BE2C (cell line): ENCODE results near the gene RUNX2.

ENCODE experiments used
- DNase-seq: peaks from one replicate; pipeline ENCODE4 v3.0.0-alpha.2; 2020
- H3K27me3 ChIP-seq: fragments of 250-450 bp; sonication (Bioruptor Pico); 2 replicates; pipeline ENCODE4 v1.5.1; 2020; ENCODE audit warnings: mild to moderate bottlenecking
- H3K36me3 ChIP-seq: fragments of 250-450 bp; sonication (Bioruptor Pico); 2 replicates; pipeline ENCODE4 v1.5.1; 2020; ENCODE audit warnings: mild to moderate bottlenecking
- H3K4me1 ChIP-seq: fragments of 250-450 bp; sonication (Bioruptor Pico); 2 replicates; pipeline ENCODE4 v1.5.1; 2020
- H3K4me3 ChIP-seq: 2 replicates; pipeline ENCODE4 v1.5.1; 2011; ENCODE audit warnings: low read depth, low read length
- H3K9me3 ChIP-seq: fragments of 250-450 bp; sonication (Bioruptor Pico); 2 replicates; pipeline ENCODE4 v1.5.1; 2020
- TF ChIP-seq, protein P1 (sequence below): IDR thresholded peaks from 2 replicates; pipeline ENCODE4 v1.5.1; 2012; ENCODE audit warnings: mild to moderate bottlenecking, low read depth, low read length

Gene RUNX2

DNA sequence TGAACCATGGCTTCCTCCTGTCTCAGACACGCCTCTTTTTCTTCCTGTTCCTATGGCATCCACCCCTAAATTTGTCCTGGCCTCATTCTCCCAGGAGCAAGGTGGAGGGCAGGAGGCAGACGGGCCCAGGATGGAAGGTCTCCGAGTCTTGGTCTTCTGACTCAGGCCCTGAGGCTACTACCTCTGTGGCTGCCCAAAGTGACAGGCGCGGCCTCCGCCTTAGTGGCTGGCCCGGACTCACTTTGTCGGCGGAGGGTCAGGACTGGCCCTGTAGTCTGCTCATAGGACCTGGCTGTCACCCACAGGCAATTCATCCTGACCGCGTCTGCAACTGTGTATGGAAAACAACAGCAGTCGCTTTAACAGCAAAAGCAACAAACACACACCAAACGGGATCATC lies 312.7 kb downstream of the RUNX2 start:
- H3K27me3 ChIP-seq: no peaks in the 10 kb centered on the region
- no peaks in the 10 kb centered on the region for H3K4me1 ChIP-seq
- TF ChIP-seq, protein P1, sequence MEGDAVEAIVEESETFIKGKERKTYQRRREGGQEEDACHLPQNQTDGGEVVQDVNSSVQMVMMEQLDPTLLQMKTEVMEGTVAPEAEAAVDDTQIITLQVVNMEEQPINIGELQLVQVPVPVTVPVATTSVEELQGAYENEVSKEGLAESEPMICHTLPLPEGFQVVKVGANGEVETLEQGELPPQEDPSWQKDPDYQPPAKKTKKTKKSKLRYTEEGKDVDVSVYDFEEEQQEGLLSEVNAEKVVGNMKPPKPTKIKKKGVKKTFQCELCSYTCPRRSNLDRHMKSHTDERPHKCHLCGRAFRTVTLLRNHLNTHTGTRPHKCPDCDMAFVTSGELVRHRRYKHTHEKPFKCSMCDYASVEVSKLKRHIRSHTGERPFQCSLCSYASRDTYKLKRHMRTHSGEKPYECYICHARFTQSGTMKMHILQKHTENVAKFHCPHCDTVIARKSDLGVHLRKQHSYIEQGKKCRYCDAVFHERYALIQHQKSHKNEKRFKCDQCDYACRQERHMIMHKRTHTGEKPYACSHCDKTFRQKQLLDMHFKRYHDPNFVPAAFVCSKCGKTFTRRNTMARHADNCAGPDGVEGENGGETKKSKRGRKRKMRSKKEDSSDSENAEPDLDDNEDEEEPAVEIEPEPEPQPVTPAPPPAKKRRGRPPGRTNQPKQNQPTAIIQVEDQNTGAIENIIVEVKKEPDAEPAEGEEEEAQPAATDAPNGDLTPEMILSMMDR: no peak
- H3K36me3 ChIP-seq: no peaks in the 10 kb centered on the region
- no peak for DNase-seq
- no peaks in the 10 kb centered on the region for H3K9me3 ChIP-seq
- no peak overlapping the region for H3K4me3 ChIP-seq

DNA sequence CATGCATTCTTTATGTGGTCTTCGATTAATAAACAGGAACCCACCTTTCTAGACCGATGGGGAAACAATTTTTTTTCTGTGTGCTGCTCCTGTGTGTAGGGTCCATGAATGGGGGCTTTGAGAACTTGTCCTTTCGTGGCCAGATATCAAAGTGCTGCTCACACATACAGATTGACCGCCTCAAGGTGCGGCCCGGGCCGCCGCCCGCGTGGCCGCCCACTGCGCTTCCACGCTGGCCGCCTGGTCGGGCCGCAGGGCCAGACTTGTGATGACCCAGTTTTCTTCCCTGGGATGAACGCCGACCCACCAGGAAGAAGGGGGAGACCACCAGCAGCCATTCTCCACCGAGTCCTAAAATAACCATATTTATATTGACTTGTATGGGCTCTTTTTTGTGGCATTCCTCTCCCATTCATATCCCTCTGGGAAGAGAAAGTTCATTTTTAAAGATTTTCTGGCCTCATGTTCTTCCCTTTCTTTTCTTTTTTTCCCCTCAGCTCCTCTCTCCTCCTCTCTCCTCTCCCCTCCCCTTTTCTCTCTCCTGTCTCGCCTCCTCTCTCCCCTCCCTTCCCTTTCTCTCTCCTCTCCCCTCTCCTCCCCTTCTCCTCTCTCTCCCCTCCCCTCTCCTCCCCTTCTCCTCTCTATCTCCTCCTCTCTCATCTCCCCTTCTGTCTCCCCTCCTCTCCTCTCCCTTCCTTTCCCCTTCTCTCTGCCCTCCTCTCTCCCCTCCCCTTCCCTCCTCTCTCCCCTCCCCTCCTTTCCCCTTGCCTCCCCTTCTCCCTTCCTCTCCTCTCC lies 314.4 kb downstream of the RUNX2 start:
- no peak for DNase-seq
- H3K27me3 ChIP-seq: no peaks in the 10 kb centered on the region
- TF ChIP-seq, protein P1: no peak

DNA sequence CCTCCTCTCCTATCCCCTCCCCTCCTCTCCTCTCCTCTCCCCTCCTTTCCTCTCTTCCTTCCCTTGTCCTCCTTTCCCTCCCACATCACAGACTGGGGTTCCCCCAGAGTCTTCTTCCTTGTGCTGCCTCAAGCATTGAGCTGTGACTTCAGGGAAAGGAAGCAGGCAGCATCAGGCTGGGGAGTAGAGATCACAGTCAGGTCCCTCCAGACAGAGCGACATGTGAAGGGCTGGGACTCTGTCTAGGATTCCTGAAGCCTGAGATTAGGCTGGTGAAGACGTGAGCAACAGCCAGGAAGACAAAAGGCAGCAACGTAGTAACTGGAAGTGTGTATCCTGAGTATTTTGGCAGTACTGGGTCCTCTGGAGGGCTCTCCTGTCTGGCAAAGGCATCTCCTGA lies 315.0 kb downstream of the RUNX2 start:
- H3K4me3 ChIP-seq: no peak overlapping the region
- DNase-seq: no peak
- TF ChIP-seq, protein P1: no peak
- H3K9me3 ChIP-seq: no peaks in the 10 kb centered on the region
- no peaks in the 10 kb centered on the region for H3K27me3 ChIP-seq
- no peaks in the 10 kb centered on the region for H3K36me3 ChIP-seq
- H3K4me1 ChIP-seq: no peaks in the 10 kb centered on the region

More for the DNA sequence above, 314.4 kb downstream of the RUNX2 start:
- H3K4me3 ChIP-seq: no peak overlapping the region
- H3K36me3 ChIP-seq: no peaks in the 10 kb centered on the region
- H3K9me3 ChIP-seq: no peaks in the 10 kb centered on the region
- H3K4me1 ChIP-seq: no peaks in the 10 kb centered on the region

DNA sequence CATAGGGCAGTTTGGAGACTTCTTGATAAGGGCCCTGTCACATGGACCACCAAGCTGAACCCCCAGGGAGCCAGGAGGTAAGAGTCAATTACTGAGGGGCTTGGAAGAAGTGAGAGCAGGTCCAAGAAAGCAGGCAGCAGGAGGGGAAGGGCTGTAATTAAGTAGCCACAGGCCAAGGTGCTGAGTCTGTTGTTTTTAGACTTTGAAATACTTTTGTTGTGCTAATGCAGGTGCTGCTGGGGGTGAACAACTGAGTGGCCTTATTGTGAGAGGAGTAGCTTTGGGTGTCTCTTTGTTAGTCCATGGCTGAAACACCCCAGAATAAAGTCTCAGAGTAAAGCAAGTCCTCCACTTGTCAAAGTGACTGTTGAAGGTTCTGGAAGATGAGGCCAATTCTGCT lies 316.6 kb downstream of the RUNX2 start:
- Histone ChIP-seq H3K4me3 (no peak overlapping the region), H3K9me3 (no peaks in the 10 kb centered on the region), H3K36me3 (no peaks in the 10 kb centered on the region), H3K4me1 (no peaks in the 10 kb centered on the region), H3K27me3 (no peaks in the 10 kb centered on the region)
- TF ChIP-seq, protein P1: no peak
- no peak for DNase-seq

DNA sequence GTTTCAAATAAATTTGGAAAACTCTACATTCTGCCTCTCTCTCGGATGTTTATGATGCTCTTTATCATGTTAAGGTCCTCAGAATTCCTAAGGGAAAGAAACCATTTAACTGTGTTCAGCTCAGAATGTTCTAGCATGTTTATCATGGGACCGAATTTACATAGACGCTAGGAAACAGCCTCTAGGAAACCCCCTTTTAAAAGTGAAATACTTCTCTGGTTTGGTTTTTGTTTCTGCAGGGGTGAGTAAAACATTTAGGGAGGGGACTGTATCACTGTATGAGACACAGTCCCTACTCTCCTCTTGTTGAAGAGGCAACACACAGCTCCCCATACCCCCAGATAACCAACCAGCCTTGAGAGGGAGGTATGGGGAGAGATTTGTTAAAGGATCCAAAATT lies 317.2 kb downstream of the RUNX2 start:
- no peak overlapping the region for H3K4me3 ChIP-seq
- H3K4me1 ChIP-seq: no peaks in the 10 kb centered on the region
- no peaks in the 10 kb centered on the region for H3K36me3 ChIP-seq
- DNase-seq: no peak
- no peaks in the 10 kb centered on the region for H3K9me3 ChIP-seq
- H3K27me3 ChIP-seq: no peaks in the 10 kb centered on the region
- TF ChIP-seq, protein P1: no peak
